Activated CD4-positive, alpha-beta T cell treated with anti-CD3 and anti-CD28 coated beads, Interleukin-2, amount 50 U/mL, for 4 hours (primary cell): ENCODE data around the gene NANOS3.
"Not testable (repeated sequence)": the region's sequence is repeated elsewhere in the genome, so short reads cannot be mapped to it uniquely, and the experiment has no call there.

Experiments
- DNase-seq, 2 experiments: peaks; one replicate each; pipeline ENCODE4 v3.0.0-alpha.2; 2020

NANOS3 gene

DNA sequence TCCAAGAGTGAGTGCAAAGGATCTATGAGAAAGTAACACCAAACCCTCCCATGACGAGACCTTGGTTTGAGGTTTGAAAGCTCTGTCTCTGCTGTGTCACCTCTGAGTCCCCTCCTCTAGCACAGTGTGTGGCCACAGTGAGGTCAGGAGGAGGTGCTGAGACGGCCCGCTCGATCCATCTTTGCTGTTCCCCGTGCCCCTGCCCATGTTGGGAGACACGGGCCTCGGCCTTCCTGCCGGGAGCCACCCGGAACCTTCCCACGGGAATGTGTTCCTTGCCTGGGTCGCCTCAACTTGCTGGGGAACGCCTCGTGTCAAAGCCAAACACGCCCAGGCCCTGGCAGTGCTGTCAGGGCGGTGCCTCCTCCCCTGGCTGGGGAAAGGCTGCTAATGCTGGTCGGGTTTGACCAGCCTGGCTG is 10.1 kb downstream of the NANOS3 start:
- no peak for DNase-seq

DNA sequence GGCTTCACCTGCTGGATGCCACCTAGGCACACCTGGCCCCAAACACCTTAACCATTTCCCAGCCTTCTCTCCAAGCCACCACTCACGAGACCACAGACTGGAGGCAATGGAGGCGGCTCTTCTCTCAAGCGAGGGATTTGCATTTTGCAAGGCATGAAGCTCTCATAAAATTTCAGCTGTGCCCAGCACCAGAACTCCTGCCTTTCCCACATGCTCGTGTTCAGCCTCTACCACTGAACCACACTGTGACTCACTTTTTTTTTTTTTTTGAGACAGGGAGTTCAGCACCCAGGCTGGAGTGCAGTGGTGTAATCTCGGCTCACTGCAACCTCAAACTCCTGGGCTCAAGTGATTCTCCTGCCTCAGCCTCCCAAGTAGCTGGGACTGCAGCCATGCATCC is 10.6 kb downstream of the NANOS3 start:
- DNase-seq: no peak

GRCh38 chr19:13888281-13888680 is 11.3 kb downstream of the NANOS3 start:
- no peak for DNase-seq

DNA sequence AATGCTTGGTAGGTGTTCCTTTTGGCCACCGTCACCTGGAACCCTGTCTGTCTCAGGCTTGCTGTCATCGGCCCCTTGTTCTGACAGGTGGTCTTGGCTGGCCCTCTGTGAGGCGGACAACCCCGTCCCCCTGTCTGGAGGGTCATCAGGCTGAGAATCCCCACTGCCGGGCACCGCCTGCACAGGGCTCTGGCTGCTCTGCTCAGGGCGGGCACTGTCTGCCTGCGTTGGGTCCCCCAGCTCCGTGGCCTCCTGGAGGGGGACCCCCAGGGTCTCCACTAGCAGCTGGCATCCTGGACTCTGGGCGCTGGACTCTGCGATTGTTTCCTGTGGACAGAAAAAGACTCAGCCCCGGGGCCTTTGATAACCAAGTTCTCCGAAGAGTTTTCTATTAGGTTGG is 13.2 kb downstream of the NANOS3 start:
- no peak for DNase-seq

DNA sequence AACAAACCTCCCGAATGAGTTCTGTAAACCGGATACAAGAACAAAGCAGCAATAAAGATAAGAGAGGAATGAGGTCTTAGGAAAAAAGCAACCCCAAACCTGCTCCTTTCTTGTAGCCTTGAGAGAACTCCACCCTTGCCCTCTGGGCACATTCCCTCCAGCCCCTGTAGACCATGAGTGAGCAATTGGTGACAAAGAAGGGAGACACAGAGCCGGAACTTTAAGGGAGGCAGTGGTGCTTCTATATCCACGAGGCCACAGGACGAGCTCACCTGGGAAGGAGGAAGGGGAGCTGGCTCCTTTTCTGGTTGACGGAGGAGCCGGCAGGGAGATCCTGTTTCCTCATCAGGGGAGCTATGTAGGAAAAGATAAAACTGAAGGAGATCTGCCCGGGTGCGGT is 15.9 kb downstream of the NANOS3 start:
- DNase-seq: no peak

- DNase-seq: no peak
These were observed 17.6 kb downstream of the NANOS3 start for GRCh38 chr19:13894552-13894951.

DNA sequence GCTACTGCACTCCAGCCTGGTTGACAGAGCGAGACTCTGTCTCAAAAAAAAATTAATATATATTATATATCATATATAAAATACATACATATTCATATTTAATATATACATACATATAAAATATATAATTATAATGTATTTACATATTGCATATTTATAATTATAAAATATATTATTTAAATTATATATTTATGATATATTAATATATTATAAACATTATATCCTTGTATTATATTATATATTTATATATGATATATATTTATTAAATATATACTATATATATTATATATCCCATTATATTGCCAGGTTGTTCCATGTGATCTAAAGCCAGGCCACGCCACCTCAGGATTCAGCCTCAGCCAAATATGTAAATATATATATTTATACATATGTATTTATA is 19.3 kb downstream of the NANOS3 start:
- DNase-seq: no peak

- no peak for DNase-seq
These were observed 22.5 kb downstream of the NANOS3 start for GRCh38 chr19:13899393-13899792.

GRCh38 chr19:13899912-13900584 is 23.1 kb downstream of the NANOS3 start:
- no peak for DNase-seq

DNA sequence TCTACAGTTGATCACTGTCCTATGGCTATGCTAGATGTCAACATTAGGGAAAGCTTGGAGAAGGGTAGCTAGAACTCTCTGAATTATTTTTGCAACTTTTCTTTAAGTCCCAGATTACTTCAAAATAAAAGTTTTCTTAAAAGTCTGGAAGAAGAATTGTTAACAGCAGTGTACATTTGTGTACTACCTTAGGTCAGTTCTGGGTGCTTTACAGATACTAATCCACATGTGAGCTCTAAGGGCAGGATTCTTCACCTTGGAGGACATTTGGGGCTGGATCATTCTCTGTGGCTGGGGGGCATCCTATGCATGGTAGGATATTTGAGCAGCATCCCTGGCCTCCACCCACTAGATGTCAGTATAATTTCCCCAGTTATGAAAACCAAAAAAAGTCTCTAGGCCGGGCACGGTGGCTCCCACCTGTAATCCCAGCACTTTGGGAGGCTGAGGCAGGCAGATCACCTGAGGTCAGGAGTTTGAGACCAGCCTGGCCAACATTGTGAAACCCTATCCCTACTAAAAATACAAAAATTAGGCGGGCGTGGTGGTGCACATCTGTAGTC is 26.1 kb downstream of the NANOS3 start:
- no peak for DNase-seq

GRCh38 chr19:13905634-13906520 is 28.9 kb downstream of the NANOS3 start, which contains the start of the genes BRME1 and CC2D1A:
TSS of gene BRME1 (minus strand) at chr19:13906117. CDS start at chr19:13904892, 1,225 bp downstream.
TSS of gene CC2D1A (plus strand) at chr19:13906201. CDS start at chr19:13906442, 241 bp downstream.
- peak; percentile 93 to 94 for DNase-seq

DNA sequence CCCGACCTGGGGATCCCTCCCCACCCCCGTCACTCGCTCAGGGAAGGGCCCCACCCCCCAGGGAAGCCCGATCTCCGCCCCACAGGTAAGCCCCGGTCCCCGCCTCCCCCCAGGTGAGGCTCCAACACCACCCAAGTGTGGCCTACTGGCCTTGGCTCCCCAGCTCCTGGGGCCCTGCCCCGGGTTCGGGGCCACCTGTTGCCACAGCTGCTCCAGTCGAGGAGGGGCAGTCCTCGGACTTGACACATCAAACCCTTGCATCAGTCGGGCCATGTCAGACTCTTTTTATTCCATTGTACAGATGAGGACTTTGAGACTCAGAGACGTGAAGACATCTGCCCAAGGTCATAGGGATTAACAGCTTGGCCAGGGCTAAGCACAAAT is 29.6 kb downstream of the NANOS3 start:
- DNase-seq: peak; percentile 18 to 34

DNA sequence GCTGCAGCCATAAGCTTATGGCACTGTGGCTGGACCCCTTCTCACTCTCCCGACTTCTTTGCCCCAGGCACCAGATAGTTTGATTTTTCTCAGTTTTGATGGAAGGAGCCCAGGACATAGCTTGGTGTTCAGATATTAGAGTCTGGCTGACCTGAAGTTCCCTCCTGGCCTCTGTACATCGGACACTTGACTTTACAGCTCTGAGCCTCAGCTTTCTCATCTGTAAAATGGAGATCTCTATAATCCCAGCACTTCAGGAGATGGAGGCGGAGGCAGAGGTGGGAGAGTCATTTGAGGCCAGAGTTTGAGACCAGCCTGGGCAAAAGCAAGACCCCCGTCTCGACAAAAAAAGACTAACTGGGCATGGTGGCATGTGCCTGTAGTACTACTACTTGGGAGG is 30.0 kb downstream of the NANOS3 start:
- DNase-seq: no peak

- DNase-seq: no peak
These were observed 31.7 kb downstream of the NANOS3 start for GRCh38 chr19:13908674-13909073.

DNA sequence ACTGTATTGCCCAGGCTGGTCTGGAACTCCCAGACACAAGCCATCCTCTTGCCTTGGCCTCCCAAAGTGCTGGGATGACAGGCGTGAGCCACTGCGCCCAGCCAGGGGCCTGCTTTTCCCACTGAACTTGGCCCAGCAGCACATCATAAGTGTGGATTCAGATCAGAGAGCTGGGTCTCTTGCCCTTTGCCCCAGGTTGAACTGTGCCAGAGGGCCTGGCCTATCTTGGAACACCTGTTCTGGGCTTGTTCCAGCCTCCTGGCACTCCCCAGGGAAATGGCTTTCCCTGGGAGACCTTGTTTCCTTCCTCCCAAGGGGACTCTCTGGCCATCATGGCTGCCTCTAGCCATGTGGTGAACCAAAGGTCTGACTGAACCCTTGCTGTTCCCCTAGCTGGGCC is 32.5 kb downstream of the NANOS3 start:
- no peak for DNase-seq

DNA sequence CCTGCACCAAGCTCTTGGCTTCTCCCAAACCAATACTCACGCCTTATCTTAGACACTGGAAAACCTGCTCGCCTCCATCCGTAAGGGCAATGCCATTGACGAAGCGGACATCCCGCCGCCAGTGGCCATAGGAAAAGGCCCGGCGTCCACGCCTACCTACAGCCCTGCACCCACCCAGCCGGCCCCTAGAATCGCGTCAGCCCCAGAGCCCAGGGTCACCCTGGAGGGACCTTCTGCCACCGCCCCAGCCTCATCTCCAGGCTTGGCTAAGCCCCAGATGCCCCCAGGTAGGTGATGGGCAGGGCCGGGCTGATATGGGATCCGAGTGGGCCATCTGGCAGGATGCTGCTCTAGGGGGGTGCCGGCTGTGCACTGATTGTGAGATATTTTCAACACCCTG is 36.4 kb downstream of the NANOS3 start:
- no peak for DNase-seq

GRCh38 chr19:13914777-13915176 is 37.8 kb downstream of the NANOS3 start:
- DNase-seq: no peak

GRCh38 chr19:13917888-13918406 is 41.0 kb downstream of the NANOS3 start:
- DNase-seq: no peak

DNA sequence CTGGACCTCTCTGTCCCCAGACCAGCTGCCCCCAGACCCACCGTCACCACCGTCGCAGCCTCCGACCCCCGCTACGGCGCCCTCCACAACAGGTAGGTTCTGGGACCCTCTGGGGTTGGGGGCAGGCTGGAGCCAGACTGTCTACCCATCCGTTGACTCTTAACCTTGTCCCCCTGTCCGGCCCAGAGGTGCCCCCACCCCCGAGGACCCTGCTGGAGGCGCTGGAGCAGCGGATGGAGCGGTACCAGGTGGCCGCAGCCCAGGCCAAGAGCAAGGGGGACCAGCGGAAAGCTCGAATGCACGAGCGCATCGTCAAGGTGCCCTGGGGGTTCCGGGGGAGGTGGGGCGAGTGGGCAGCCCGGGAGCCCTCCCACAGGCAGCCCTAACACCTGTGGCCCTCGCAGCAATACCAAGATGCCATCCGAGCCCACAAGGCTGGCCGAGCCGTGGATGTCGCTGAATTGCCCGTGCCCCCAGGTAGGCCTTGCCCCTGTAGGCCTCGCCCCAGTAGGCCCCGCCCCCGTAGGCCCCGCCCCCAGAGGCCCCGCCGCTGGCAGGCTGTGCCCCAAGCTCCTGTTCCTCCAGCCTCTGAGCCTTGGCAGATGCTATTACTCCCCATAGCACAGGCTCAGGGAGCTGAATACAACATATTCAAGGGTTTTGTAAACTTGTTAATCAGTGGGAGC is 41.9 kb downstream of the NANOS3 start:
- DNase-seq: no peak

DNA sequence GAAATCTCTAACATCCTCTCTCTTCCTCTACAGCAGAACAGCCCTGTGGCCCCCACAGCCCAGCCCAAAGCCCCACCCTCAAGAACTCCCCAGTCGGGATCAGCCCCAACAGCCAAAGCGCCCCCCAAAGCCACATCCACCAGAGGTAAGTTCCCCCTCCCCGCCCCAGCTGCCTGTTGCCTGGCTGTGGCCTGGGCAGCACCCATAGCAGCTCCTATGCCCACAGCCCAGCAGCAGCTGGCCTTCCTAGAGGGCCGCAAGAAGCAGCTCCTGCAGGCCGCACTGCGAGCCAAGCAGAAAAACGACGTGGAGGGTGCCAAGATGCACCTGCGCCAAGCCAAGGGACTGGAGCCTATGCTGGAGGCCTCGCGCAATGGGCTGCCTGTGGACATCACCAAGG is 43.6 kb downstream of the NANOS3 start:
- no peak for DNase-seq

GRCh38 chr19:13920940-13921747 is 44.2 kb downstream of the NANOS3 start:
- no peak for DNase-seq

DNA sequence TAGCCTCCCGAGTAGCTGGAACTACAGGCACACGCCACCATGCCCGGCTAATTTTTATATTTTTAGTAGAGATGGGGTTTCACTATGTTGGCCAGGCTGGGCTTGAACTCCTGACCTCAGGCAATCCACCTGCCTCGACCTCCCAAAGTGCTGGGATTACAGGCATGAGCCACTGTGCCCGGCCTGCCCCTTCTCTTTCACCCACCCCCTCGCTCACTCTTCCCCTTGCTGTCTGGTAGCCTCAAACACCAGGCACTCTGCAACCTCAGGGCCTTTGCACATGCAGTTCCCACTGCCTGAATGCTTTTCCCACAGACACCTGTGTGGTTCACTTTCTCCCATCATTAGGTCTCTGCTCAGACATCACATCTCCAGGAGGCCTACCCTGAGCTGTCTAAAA is 45.2 kb downstream of the NANOS3 start:
- not testable (repeated sequence) for DNase-seq
